Measurements from ENCODE around the gene ARHGAP21. TPM values are rescaled to one million over a fixed set of nuclear protein-coding genes. Genes with fewer than 3 reads are reported as not detected.

ARHGAP21 gene
- total RNA-seq, 1 experiment from 2014 or later = 59.4 TPM

DNA sequence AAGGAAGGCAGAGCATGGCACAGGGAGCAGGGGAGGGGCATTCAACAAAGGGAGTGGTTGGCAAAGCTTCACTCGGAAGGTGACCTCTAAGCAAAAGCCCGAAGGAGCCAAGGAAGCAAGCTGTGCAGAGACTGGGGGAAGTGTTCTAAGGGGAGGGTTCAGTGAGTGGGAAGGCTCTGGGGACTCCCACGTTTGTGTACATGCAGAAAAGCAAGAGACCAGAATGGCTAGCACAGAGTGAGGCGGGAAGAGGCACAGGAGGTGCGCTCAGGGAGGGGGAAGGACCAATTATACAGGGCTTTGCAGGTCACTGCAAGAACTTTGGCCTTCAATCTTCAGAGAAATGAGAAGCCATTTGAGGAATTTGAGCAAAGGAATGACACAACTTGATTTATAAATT is 7.4 kb downstream of the ARHGAP21 start:
- Histone ChIP-seq H3K18ac (ENCODE audit: insufficient read length, low read depth, low read length) (no peak overlapping the region), H3K23ac (ENCODE audit: insufficient read length, low read depth, low read length) (no peak overlapping the region), H3K79me1 (ENCODE audit: insufficient read depth, low read depth, low read length, poor library complexity, severe bottlenecking) (no peaks in the 10 kb centered on the region), H2AFZ (ENCODE audit: low read length) (no peak overlapping the region), H2BK12ac (ENCODE audit: insufficient read length, low read depth, low read length) (no peak overlapping the region), H3T11ph (ENCODE audit: low read length) (no peak overlapping the region), H3K79me2 (ENCODE audit: insufficient read depth, low read length) (peaks cover 11% of the 10 kb centered on the region; the same call in 1 of the 2 replicates), H3K4ac (ENCODE audit: low read depth, low read length) (no peak overlapping the region), H3K27ac (ENCODE audit: insufficient read length, low read depth, low read length) (no peak overlapping the region), H2BK120ac (ENCODE audit: low read depth, low read length, poor library complexity, severe bottlenecking) (no peak overlapping the region), H3K56ac (ENCODE audit: insufficient read length, low read depth, low read length) (no peak overlapping the region), H4K8ac (replicated peaks; ENCODE audit: insufficient read length, low read depth, low read length) (no peak overlapping the region), H4K91ac (ENCODE audit: insufficient read length, low read depth, low read length) (no peak overlapping the region), H3K9ac (ENCODE audit: extremely low read depth, insufficient read length, low read length) (no peak overlapping the region), H3K9me3 (ENCODE audit: control insufficient read depth, low read depth, low read length) (no peaks in the 10 kb centered on the region), H2BK15ac (ENCODE audit: low read depth, low read length) (no peak overlapping the region), H3K23me2 (ENCODE audit: insufficient read length, low read depth, low read length, poor library complexity, severe bottlenecking) (peaks cover 8% of the 10 kb centered on the region), H4K20me1 (ENCODE audit: control insufficient read depth, insufficient read depth, insufficient read length) (no peaks in the 10 kb centered on the region), H2AK5ac (ENCODE audit: insufficient read length, low read length) (no peak overlapping the region), H2BK20ac (ENCODE audit: low read depth, low read length, poor library complexity, severe bottlenecking) (no peak overlapping the region), H3K14ac (ENCODE audit: insufficient read depth, low read length) (0 out of 2 replicates have a peak overlapping the region, but pooled peaks have one; percentile 46), H4K5ac (ENCODE audit: insufficient read length, low read depth, low read length) (no peak overlapping the region), H2BK5ac (ENCODE audit: insufficient read length, low read length) (no peak overlapping the region), H3K4me1 (ENCODE audit: insufficient read depth, low read length) (peaks cover 15% of the 10 kb centered on the region), H3K27me3 (ENCODE audit: insufficient read depth, low read length) (peaks cover 4% of the 10 kb centered on the region; the same call in 1 of the 2 replicates), H3K4me2 (ENCODE audit: insufficient read depth, insufficient read length, low read length) (no peak overlapping the region)
- no peak for DNase-seq
- Mint-ChIP-seq H3K4me1 (peaks cover 9 to 23% of the 10 kb centered on the region in 2 experiments), H3K36me3 (ENCODE audit: insufficient read depth in 1 of 3, low read depth in 3 of 3) (no peaks in the 10 kb centered on the region; a peak in 1 of 7 replicates), H3K27ac (no peak overlapping the region), H3K9me3 (no peaks in the 10 kb centered on the region), H3K27me3 (ENCODE audit: low read depth) (peaks cover 6% of the 10 kb centered on the region), H3K4me3 (no peak overlapping the region)
- no CpG with 5 or more reads among the region's 5 CpGs for WGBS (ENCODE audit: extremely low coverage, insufficient read length, low lambda C conversion rate)
- no peak for TF ChIP-seq CTCF (conservative IDR thresholded peaks at IDR 0.05)

All from H9 (cell line).